Astrocyte (in vitro differentiated cells and primary cell): ENCODE data around the gene CFAP57. TPM values are rescaled to one million over a fixed set of nuclear protein-coding genes. Genes with fewer than 3 reads are reported as not detected.
A peak's percentile ranks its signal among the peaks of the same experiment; 100 is the strongest.

Experiments
- DNase-seq: peaks from one replicate; pipeline ENCODE4 v3.0.0-alpha.2; 2010; ENCODE audit warnings: low read depth
- FAIRE-seq: peaks from 2 replicates; lab custom pipeline; 2011; peaks lifted over from hg19 to GRCh38; lab: Jason Lieb, UNC
- H2AFZ ChIP-seq: 2 replicates; pipeline ENCODE4 v1.6.0; 2012; ENCODE audit warnings: low read depth, low read length, inconsistent platforms
- H3K27ac ChIP-seq: 2 replicates; pipeline ENCODE4 v1.5.1; 2011; ENCODE audit warnings: low read depth, low read length, inconsistent platforms
- H3K27me3 ChIP-seq: 2 replicates; pipeline ENCODE4 v1.6.0; 2011; ENCODE audit warnings: low read length, inconsistent platforms; ENCODE audit not compliant: insufficient read depth
- H3K36me3 ChIP-seq: 2 replicates; pipeline ENCODE4 v1.5.1; 2011; ENCODE audit warnings: low read length, inconsistent platforms; ENCODE audit not compliant: insufficient read depth
- H3K4me1 ChIP-seq: 2 replicates; pipeline ENCODE4 v1.5.1; 2011; ENCODE audit warnings: low read length, inconsistent platforms; ENCODE audit not compliant: insufficient read depth
- H3K4me2 ChIP-seq: 2 replicates; pipeline ENCODE4 v1.6.0; 2012; ENCODE audit warnings: low read length, inconsistent platforms
- H3K4me3 ChIP-seq: 2 replicates; pipeline ENCODE4 v1.5.1; 2011; ENCODE audit warnings: low read depth, mild to moderate bottlenecking, low read length, inconsistent platforms; ENCODE audit not compliant: insufficient read depth
- H3K79me2 ChIP-seq: 2 replicates; pipeline ENCODE4 v1.6.0; 2012; ENCODE audit warnings: mild to moderate bottlenecking, low read length, inconsistent platforms; ENCODE audit not compliant: insufficient read depth
- H3K9ac ChIP-seq: 2 replicates; pipeline ENCODE4 v1.6.0; 2012; ENCODE audit warnings: mild to moderate bottlenecking, low read length, inconsistent platforms
- H3K9me3 ChIP-seq: 2 replicates; pipeline ENCODE4 v1.5.1; 2012; ENCODE audit warnings: low read depth, mild to moderate bottlenecking, low read length, inconsistent platforms; ENCODE audit not compliant: insufficient read depth
- H4K20me1 ChIP-seq: 2 replicates; pipeline ENCODE4 v1.6.0; 2012; ENCODE audit warnings: low read length, inconsistent platforms; ENCODE audit not compliant: insufficient read depth
- H3K27ac Mint-ChIP-seq: one replicate; pipeline ENCODE4 v1.8.0; 2021; ENCODE audit warnings: mild to moderate bottlenecking, mixed read lengths; ENCODE audit not compliant: unreplicated experiment
- H3K27me3 Mint-ChIP-seq: one replicate; pipeline ENCODE4 v1.8.0; 2021; ENCODE audit warnings: low read depth, mixed read lengths; ENCODE audit not compliant: unreplicated experiment
- H3K36me3 Mint-ChIP-seq: one replicate; pipeline ENCODE4 v1.8.0; 2021; ENCODE audit warnings: low read depth, mixed read lengths; ENCODE audit not compliant: unreplicated experiment
- H3K4me1 Mint-ChIP-seq: one replicate; pipeline ENCODE4 v1.8.0; 2021; ENCODE audit warnings: low read depth, mixed read lengths; ENCODE audit not compliant: unreplicated experiment
- H3K4me3 Mint-ChIP-seq: one replicate; pipeline ENCODE4 v1.8.0; 2021; ENCODE audit warnings: mild to moderate bottlenecking, moderate library complexity, mixed read lengths; ENCODE audit not compliant: unreplicated experiment
- H3K9me3 Mint-ChIP-seq: one replicate; pipeline ENCODE4 v1.8.0; 2021; ENCODE audit warnings: mild to moderate bottlenecking, mixed read lengths; ENCODE audit not compliant: unreplicated experiment
- CTCF ChIP-seq: IDR thresholded peaks from 2 replicates; pipeline ENCODE4 v1.5.1; 2011; ENCODE audit warnings: low read depth, mild to moderate bottlenecking, inconsistent platforms, low read length, moderate library complexity; ENCODE audit not compliant: insufficient read depth
- EZH2 ChIP-seq: IDR thresholded peaks from 2 replicates; pipeline ENCODE4 v1.6.1; 2012; ENCODE audit warnings: mild to moderate bottlenecking, low read length, inconsistent platforms; ENCODE audit not compliant: insufficient read depth
- total RNA-seq: library from RNA; stranded (reverse); gene quantifications from 2 replicates; pipeline ENCODE4 v1.2.1, GENCODE V29; 2021

CFAP57 gene
- total RNA-seq, 1 donor from 2014 or later: 0.18 TPM

GRCh38 chr1:43144237-43144636, 27.9 kb upstream of the CFAP57 start:
- Histone ChIP-seq H3K27me3 (peaks cover 27% of the 10 kb centered on the region), H3K9me3 (no peaks in the 10 kb centered on the region), H3K79me2 (no peaks in the 10 kb centered on the region), H2AFZ (no peak overlapping the region), H3K4me3 (no peak overlapping the region), H3K4me2 (no peak overlapping the region), H3K4me1 (peaks cover 4% of the 10 kb centered on the region), H3K27ac (no peak overlapping the region), H3K9ac (no peak overlapping the region), H4K20me1 (no peaks in the 10 kb centered on the region), H3K36me3 (no peaks in the 10 kb centered on the region)
- FAIRE-seq (no peak), DNase-seq (peak; percentile 43)
- Mint-ChIP-seq H3K27me3 (peaks cover 3% of the 10 kb centered on the region), H3K36me3 (peaks cover 4% of the 10 kb centered on the region), H3K9me3 (peaks cover 5% of the 10 kb centered on the region), H3K4me3 (no peak overlapping the region), H3K4me1 (peaks cover 6% of the 10 kb centered on the region), H3K27ac (no peak overlapping the region)
- TF ChIP-seq CTCF: no peak
- no peak for TF ChIP-seq EZH2

- Histone ChIP-seq H3K9me3 (no peaks in the 10 kb centered on the region), H3K36me3 (no peaks in the 10 kb centered on the region), H3K4me1 (peaks cover 4% of the 10 kb centered on the region), H3K27me3 (peaks cover 44% of the 10 kb centered on the region), H3K27ac (no peak overlapping the region), H3K4me3 (peak overlapping the region; percentile 67), H3K4me2 (peak overlapping the region; percentile 93), H2AFZ (peak overlapping the region; percentile 89), H3K9ac (peak overlapping the region; percentile 8), H3K79me2 (no peaks in the 10 kb centered on the region), H4K20me1 (no peaks in the 10 kb centered on the region)
- Mint-ChIP-seq H3K27me3 (peaks cover 18% of the 10 kb centered on the region), H3K4me3 (peak overlapping the region; percentile 85), H3K27ac (no peak overlapping the region), H3K4me1 (peaks cover 6% of the 10 kb centered on the region), H3K36me3 (peaks cover 6% of the 10 kb centered on the region), H3K9me3 (no peaks in the 10 kb centered on the region)
- peak; percentile 35 for TF ChIP-seq EZH2
- TF ChIP-seq CTCF: no peak
- FAIRE-seq (no peak), DNase-seq (peak; percentile 51)
Measured at GRCh38 chr1:43147625-43148327, 24.4 kb upstream of the CFAP57 start.

- no peaks in the 10 kb centered on the region for H3K9me3 ChIP-seq
- H2AFZ ChIP-seq: no peak overlapping the region
- H3K4me3 Mint-ChIP-seq: no peak overlapping the region
- H3K27me3 Mint-ChIP-seq: peaks cover 18% of the 10 kb centered on the region
- H3K27ac ChIP-seq: no peak overlapping the region
- no peaks in the 10 kb centered on the region for H3K79me2 ChIP-seq
- no peaks in the 10 kb centered on the region for H3K9me3 Mint-ChIP-seq
- no peak for FAIRE-seq
- H3K4me2 ChIP-seq: no peak overlapping the region
- TF ChIP-seq EZH2 (no peak), CTCF (no peak)
- H3K36me3 Mint-ChIP-seq: peaks cover 2% of the 10 kb centered on the region
- H3K36me3 ChIP-seq: no peaks in the 10 kb centered on the region
- no peak for DNase-seq
- H3K27me3 ChIP-seq: peaks cover 38% of the 10 kb centered on the region
- no peak overlapping the region for H3K4me3 ChIP-seq
- no peaks in the 10 kb centered on the region for H3K4me1 Mint-ChIP-seq
- no peaks in the 10 kb centered on the region for H4K20me1 ChIP-seq
- H3K4me1 ChIP-seq: peaks cover 4% of the 10 kb centered on the region
- no peak overlapping the region for H3K27ac Mint-ChIP-seq
- no peak overlapping the region for H3K9ac ChIP-seq
Measured at GRCh38 chr1:43149889-43150288, 22.2 kb upstream of the CFAP57 start.
